Peyer's patch (tissue), 4 donors: ENCODE results near the gene PAX9.

Source experiments
- CTCF ChIP-seq, 6 experiments: fragments of 450-650 bp in 4 of 6; fragments of 200-600 bp in 2 of 6; sonication (generic) in 1 of 6; IDR thresholded peaks; one replicate each; pipeline ENCODE4 v1.5.1; 2017 to 2019; ENCODE audit warnings: antibody characterized with exemption in 6 of 6, mild to moderate bottlenecking in 3 of 6, moderate library complexity in 1 of 6
- POLR2A ChIP-seq, 2 donors: fragments of 450-650 bp; IDR thresholded peaks; one replicate each; pipeline ENCODE4 v1.5.1; 2017; ENCODE audit warnings: antibody characterized with exemption in 2 of 2, mild to moderate bottlenecking in 2 of 2, moderate library complexity in 2 of 2

- no peak for TF ChIP-seq CTCF (IDR thresholded peaks at IDR 0.05)
- TF ChIP-seq POLR2A (IDR thresholded peaks at IDR 0.05), result no peak
Measured at GRCh38 chr14:36660736-36661505, 739 bp upstream of the PAX9 start.
